GM23338 (cell line): ENCODE measurements around the gene FBXL17. TPM values are rescaled to one million over a fixed set of nuclear protein-coding genes. Genes with fewer than 3 reads are reported as not detected.
"Not testable (repeated sequence)": the region's sequence is repeated elsewhere in the genome, so short reads cannot be mapped to it uniquely, and the experiment has no call there.

Experiments used
- ATAC-seq: fragments of 200-7000 bp; cut with Tn5 transposase; 3 replicates; pipeline ENCODE4 v1.9.1; 2020
- DNase-seq: peaks from one replicate; pipeline ENCODE4 v3.0.0-alpha.2; 2015; ENCODE audit warnings: low spot score
- H2AFZ ChIP-seq: fragments of 200-600 bp; sonication (generic); 2 replicates; pipeline ENCODE4 v1.8.0; 2016; ENCODE audit warnings: antibody characterized with exemption, mild to moderate bottlenecking, moderate library complexity
- H3F3A ChIP-seq: fragments of 200-600 bp; sonication (generic); replicated peaks from 2 replicates; pipeline ENCODE4 v1.8.0; 2017; ENCODE audit warnings: antibody characterized with exemption, mixed run types, low read depth
- H3K27ac ChIP-seq: fragments of 200-600 bp; sonication (generic); 2 replicates; pipeline ENCODE4 v1.6.1; 2016; ENCODE audit warnings: low read depth
- H3K27me3 ChIP-seq: fragments of 200-600 bp; sonication (generic); 2 replicates; pipeline ENCODE4 v1.8.0; 2016; ENCODE audit warnings: mild to moderate bottlenecking, mixed run types, moderate library complexity; ENCODE audit not compliant: insufficient read depth
- H3K36me3 ChIP-seq: fragments of 200-600 bp; sonication (generic); 2 replicates; pipeline ENCODE4 v1.8.0; 2016; ENCODE audit warnings: mild to moderate bottlenecking; ENCODE audit not compliant: insufficient read depth
- H3K4me1 ChIP-seq: fragments of 200-600 bp; sonication (generic); 2 replicates; pipeline ENCODE4 v1.8.0; 2016; ENCODE audit warnings: mild to moderate bottlenecking, moderate library complexity; ENCODE audit not compliant: insufficient read depth
- H3K4me2 ChIP-seq: fragments of 200-600 bp; sonication (generic); 2 replicates; pipeline ENCODE4 v1.7.1; 2017; ENCODE audit warnings: mixed run types
- H3K4me3 ChIP-seq: fragments of 200-600 bp; sonication (generic); 2 replicates; pipeline ENCODE4 v1.6.1; 2016; ENCODE audit warnings: mixed run types
- H3K79me2 ChIP-seq: fragments of 200-600 bp; sonication (generic); replicated peaks from 2 replicates; pipeline ENCODE4 v1.8.0; 2017; ENCODE audit warnings: mild to moderate bottlenecking; ENCODE audit not compliant: insufficient read depth
- H3K9me2 ChIP-seq: fragments of 200-600 bp; sonication (generic); 2 replicates; pipeline ENCODE4 v1.8.0; 2017; ENCODE audit not compliant: insufficient read depth
- H4K20me1 ChIP-seq: fragments of 200-600 bp; sonication (generic); replicated peaks from 2 replicates; pipeline ENCODE4 v1.8.0; 2017; ENCODE audit warnings: mild to moderate bottlenecking; ENCODE audit not compliant: insufficient read depth
- H3K27ac Mint-ChIP-seq: 2 replicates; pipeline ENCODE4 v1.8.0; 2020; ENCODE audit warnings: inconsistent platforms, mild to moderate bottlenecking, moderate library complexity, mixed read lengths
- H3K27me3 Mint-ChIP-seq: 3 replicates; pipeline ENCODE4 v1.8.0; 2022; ENCODE audit warnings: low read depth, mild to moderate bottlenecking, moderate library complexity, mixed read lengths, inconsistent platforms; ENCODE audit not compliant: insufficient read depth, poor library complexity
- H3K36me3 Mint-ChIP-seq: 3 replicates; pipeline ENCODE4 v1.8.0; 2021; ENCODE audit warnings: low read depth, mild to moderate bottlenecking, inconsistent platforms, moderate library complexity, mixed read lengths
- H3K4me1 Mint-ChIP-seq: 3 replicates; pipeline ENCODE4 v1.8.0; 2020; ENCODE audit warnings: mild to moderate bottlenecking, inconsistent platforms, mixed read lengths
- H3K4me3 Mint-ChIP-seq: 3 replicates; pipeline ENCODE4 v1.8.0; 2021; ENCODE audit warnings: moderate library complexity, mild to moderate bottlenecking, inconsistent platforms, mixed read lengths
- H3K9me3 Mint-ChIP-seq: 3 replicates; pipeline ENCODE4 v1.8.0; 2020; ENCODE audit warnings: moderate library complexity, mild to moderate bottlenecking, inconsistent platforms, mixed read lengths
- CREB1 ChIP-seq: fragments of 250-450 bp; sonication (Bioruptor Pico); IDR thresholded peaks from 2 replicates; pipeline ENCODE4 v1.5.0; 2020; ENCODE audit warnings: low read depth, mild to moderate bottlenecking, moderate library complexity
- EZH2phosphoT487 ChIP-seq: fragments of 200-600 bp; sonication (generic); IDR thresholded peaks from one replicate; pipeline ENCODE4 v1.8.1; 2018; ENCODE audit warnings: antibody characterized with exemption; ENCODE audit not compliant: unreplicated experiment
- STAT1 ChIP-seq: IDR thresholded peaks from one replicate; pipeline ENCODE4 v1.6.1; 2016; ENCODE audit warnings: antibody characterized with exemption; ENCODE audit not compliant: unreplicated experiment
- ZNF114 ChIP-seq: fragments of 250-450 bp; sonication (Bioruptor Pico); IDR thresholded peaks from 2 replicates; pipeline ENCODE4 v1.5.0; 2020; ENCODE audit warnings: mild to moderate bottlenecking, moderate library complexity
- polyA plus RNA-seq: library from polyadenylated mRNA; unstranded; fragments of >200 nt; fragmentation: Nextera tagmentation; extraction: Ambion mirVana; gene quantifications from 2 replicates; pipeline ENCODE4 v1.2.1, GENCODE V29; 2016
- total RNA-seq: library from RNA; depleted of rRNA; stranded (reverse); fragments of >200 nt; shearing (Covaris generic); gene quantifications from 2 replicates; pipeline ENCODE4 v1.2.3, GENCODE V29; 2014
- TF ChIP-seq, protein P1 (sequence below), 2 experiments: fragments of 200-600 bp in 1 of 2; sonication (generic) in 1 of 2; conservative IDR thresholded peaks; 2 replicates each; pipeline versions ENCODE4 v1.5.1 to v1.6.1; 2016 to 2017; ENCODE audit warnings: antibody characterized with exemption in 2 of 2, low read depth in 2 of 2, mild to moderate bottlenecking in 2 of 2, moderate library complexity in 1 of 2
- TF ChIP-seq, protein P2 (sequence below): IDR thresholded peaks from one replicate; pipeline ENCODE4 v1.6.1; 2018; ENCODE audit warnings: antibody characterized with exemption; ENCODE audit not compliant: unreplicated experiment

FBXL17 gene
- total and polyA plus RNA-seq, 2 experiments from 2014 or later, result 2.0 to 2.7 TPM

DNA sequence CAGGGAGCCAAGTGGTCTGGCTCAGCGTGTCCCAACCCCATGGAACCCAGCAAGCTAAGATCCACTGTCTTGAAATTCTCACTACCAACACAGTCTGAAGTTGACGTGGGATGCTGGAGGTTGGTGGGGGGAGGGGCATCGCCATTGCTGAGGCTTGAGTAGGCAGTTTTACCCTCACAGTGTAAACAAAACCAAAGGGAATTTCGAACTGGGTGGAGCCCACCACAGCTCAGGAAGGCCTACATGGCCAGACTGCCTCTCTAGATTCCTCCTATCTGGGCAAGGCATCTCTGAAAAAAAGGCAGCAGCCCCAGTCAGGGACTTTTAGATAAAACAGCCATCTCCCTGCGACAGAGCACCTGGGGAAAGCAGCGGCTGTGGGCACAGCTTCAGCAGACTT is 17.1 kb upstream of the FBXL17 start:
- Histone ChIP-seq H3K4me2 (no peak overlapping the region), H3K9me2 (peaks cover 4% of the 10 kb centered on the region; the same call in 1 of the 2 replicates), H3K4me3 (no peak overlapping the region), H4K20me1 (no peaks in the 10 kb centered on the region), H3K4me1 (no peaks in the 10 kb centered on the region), H3F3A (no peaks in the 10 kb centered on the region), H3K79me2 (no peaks in the 10 kb centered on the region), H2AFZ (peak overlapping the region; percentile 84), H3K27ac (no peak overlapping the region), H3K27me3 (no peaks in the 10 kb centered on the region), H3K36me3 (peaks cover 2% of the 10 kb centered on the region)
- no peak overlapping the region for H3K4me3 Mint-ChIP-seq
- TF ChIP-seq ZNF114 (CRISPR knock-in tag) (no peak), CREB1 (no peak)
- TF ChIP-seq, protein P1, sequence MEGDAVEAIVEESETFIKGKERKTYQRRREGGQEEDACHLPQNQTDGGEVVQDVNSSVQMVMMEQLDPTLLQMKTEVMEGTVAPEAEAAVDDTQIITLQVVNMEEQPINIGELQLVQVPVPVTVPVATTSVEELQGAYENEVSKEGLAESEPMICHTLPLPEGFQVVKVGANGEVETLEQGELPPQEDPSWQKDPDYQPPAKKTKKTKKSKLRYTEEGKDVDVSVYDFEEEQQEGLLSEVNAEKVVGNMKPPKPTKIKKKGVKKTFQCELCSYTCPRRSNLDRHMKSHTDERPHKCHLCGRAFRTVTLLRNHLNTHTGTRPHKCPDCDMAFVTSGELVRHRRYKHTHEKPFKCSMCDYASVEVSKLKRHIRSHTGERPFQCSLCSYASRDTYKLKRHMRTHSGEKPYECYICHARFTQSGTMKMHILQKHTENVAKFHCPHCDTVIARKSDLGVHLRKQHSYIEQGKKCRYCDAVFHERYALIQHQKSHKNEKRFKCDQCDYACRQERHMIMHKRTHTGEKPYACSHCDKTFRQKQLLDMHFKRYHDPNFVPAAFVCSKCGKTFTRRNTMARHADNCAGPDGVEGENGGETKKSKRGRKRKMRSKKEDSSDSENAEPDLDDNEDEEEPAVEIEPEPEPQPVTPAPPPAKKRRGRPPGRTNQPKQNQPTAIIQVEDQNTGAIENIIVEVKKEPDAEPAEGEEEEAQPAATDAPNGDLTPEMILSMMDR (conservative IDR thresholded peaks at IDR 0.05; ENCODE audit: low read depth in 2 of 2), result no peak
- no peak overlapping the region for H3K27ac Mint-ChIP-seq
- H3K36me3 Mint-ChIP-seq, result peaks cover 27% of the 10 kb centered on the region
- no peaks in the 10 kb centered on the region for H3K4me1 Mint-ChIP-seq
- DNase-seq (peak; percentile 32), ATAC-seq (no peak)
- H3K27me3 Mint-ChIP-seq, result peaks cover 5% of the 10 kb centered on the region
- peaks cover 49% of the 10 kb centered on the region for H3K9me3 Mint-ChIP-seq

DNA sequence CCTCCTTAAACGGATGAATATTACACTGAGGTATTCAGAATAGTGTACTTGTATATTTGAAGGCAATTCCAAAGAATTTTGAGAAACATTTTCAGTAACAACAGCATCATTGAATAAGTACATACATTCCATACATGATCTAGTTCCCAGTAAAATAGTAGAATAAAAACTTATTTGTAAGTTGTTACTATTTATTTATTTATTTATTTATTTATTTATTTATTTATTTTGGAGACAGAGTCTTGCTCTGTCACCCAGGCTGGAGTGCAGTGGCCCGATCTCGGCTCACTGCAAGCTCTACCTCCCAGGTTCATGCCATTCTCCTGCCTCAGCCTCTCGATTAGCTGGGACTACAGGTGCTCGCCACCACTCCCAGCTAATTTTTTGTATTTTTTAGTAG is 14.9 kb upstream of the FBXL17 start:
- peaks cover 25% of the 10 kb centered on the region for H3K36me3 Mint-ChIP-seq
- H2AFZ ChIP-seq, H3K36me3 ChIP-seq, H3K27me3 ChIP-seq, H3K4me1 ChIP-seq, H3K4me1 Mint-ChIP-seq, H3K4me3 Mint-ChIP-seq, ATAC-seq, H3K9me2 ChIP-seq, H3K27me3 Mint-ChIP-seq, H3K4me2 ChIP-seq, DNase-seq, H3K4me3 ChIP-seq, H4K20me1 ChIP-seq, H3K79me2 ChIP-seq, H3K27ac Mint-ChIP-seq, H3F3A ChIP-seq, H3K27ac ChIP-seq: not testable (repeated sequence)
- peaks cover 35% of the 10 kb centered on the region for H3K9me3 Mint-ChIP-seq

- Mint-ChIP-seq H3K4me3 (no peak overlapping the region), H3K9me3 (no peaks in the 10 kb centered on the region), H3K27ac (no peak overlapping the region), H3K36me3 (no peaks in the 10 kb centered on the region), H3K27me3 (peaks cover under 1% of the 10 kb centered on the region), H3K4me1 (peaks cover 4% of the 10 kb centered on the region)
- H3K4me1 ChIP-seq, result peaks cover 7% of the 10 kb centered on the region
- no peaks in the 10 kb centered on the region for H3F3A ChIP-seq
- H2AFZ ChIP-seq, result no peak overlapping the region
- DNase-seq (no peak), ATAC-seq (no peak)
- no peaks in the 10 kb centered on the region for H3K27me3 ChIP-seq
- no peaks in the 10 kb centered on the region for H3K9me2 ChIP-seq
- no peak overlapping the region for H3K4me3 ChIP-seq
- no peaks in the 10 kb centered on the region for H3K36me3 ChIP-seq
- no peak overlapping the region for H3K4me2 ChIP-seq
- H3K79me2 ChIP-seq, result no peaks in the 10 kb centered on the region
- H3K27ac ChIP-seq, result no peak overlapping the region
- H4K20me1 ChIP-seq, result no peaks in the 10 kb centered on the region
- no peak for TF ChIP-seq CREB1
- no peak for TF ChIP-seq STAT1
- TF ChIP-seq EZH2phosphoT487, result no peak
- TF ChIP-seq, protein P2, sequence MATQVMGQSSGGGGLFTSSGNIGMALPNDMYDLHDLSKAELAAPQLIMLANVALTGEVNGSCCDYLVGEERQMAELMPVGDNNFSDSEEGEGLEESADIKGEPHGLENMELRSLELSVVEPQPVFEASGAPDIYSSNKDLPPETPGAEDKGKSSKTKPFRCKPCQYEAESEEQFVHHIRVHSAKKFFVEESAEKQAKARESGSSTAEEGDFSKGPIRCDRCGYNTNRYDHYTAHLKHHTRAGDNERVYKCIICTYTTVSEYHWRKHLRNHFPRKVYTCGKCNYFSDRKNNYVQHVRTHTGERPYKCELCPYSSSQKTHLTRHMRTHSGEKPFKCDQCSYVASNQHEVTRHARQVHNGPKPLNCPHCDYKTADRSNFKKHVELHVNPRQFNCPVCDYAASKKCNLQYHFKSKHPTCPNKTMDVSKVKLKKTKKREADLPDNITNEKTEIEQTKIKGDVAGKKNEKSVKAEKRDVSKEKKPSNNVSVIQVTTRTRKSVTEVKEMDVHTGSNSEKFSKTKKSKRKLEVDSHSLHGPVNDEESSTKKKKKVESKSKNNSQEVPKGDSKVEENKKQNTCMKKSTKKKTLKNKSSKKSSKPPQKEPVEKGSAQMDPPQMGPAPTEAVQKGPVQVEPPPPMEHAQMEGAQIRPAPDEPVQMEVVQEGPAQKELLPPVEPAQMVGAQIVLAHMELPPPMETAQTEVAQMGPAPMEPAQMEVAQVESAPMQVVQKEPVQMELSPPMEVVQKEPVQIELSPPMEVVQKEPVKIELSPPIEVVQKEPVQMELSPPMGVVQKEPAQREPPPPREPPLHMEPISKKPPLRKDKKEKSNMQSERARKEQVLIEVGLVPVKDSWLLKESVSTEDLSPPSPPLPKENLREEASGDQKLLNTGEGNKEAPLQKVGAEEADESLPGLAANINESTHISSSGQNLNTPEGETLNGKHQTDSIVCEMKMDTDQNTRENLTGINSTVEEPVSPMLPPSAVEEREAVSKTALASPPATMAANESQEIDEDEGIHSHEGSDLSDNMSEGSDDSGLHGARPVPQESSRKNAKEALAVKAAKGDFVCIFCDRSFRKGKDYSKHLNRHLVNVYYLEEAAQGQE, result no peak
Observed at GRCh38 chr5:108387758-108388157, 5.9 kb upstream of the FBXL17 start.
